H9 (cell line): ENCODE measurements around the gene KRT84. TPM values are rescaled to one million over a fixed set of nuclear protein-coding genes. Genes with fewer than 3 reads are reported as not detected.
A peak's percentile ranks its signal among the peaks of the same experiment; 100 is the strongest.

Source experiments
- DNase-seq: peaks from one replicate; pipeline ENCODE4 v3.0.0-alpha.2; 2017
- H2AFZ ChIP-seq: one replicate; pipeline ENCODE4 v1.6.1; 2013; ENCODE audit warnings: mild to moderate bottlenecking, low read length, control low read depth, moderate library complexity
- H2AK5ac ChIP-seq: 2 replicates; pipeline ENCODE4 v1.6.1; 2013; ENCODE audit warnings: low read length, control low read depth, mixed read lengths; ENCODE audit not compliant: insufficient read length
- H2BK120ac ChIP-seq: one replicate; pipeline ENCODE4 v1.6.1; 2013; ENCODE audit warnings: low read depth, mild to moderate bottlenecking, low read length, control low read depth, inconsistent platforms; ENCODE audit not compliant: poor library complexity, severe bottlenecking
- H2BK12ac ChIP-seq: 2 replicates; pipeline ENCODE4 v1.6.1; 2013; ENCODE audit warnings: low read length, control low read depth, mixed read lengths, low read depth; ENCODE audit not compliant: insufficient read length
- H2BK15ac ChIP-seq: 2 replicates; pipeline ENCODE4 v1.6.1; 2013; ENCODE audit warnings: low read depth, low read length, control low read depth
- H2BK20ac ChIP-seq: one replicate; pipeline ENCODE4 v1.6.1; 2013; ENCODE audit warnings: low read depth, mild to moderate bottlenecking, low read length, control low read depth, inconsistent platforms; ENCODE audit not compliant: poor library complexity, severe bottlenecking
- H2BK5ac ChIP-seq: 2 replicates; pipeline ENCODE4 v1.6.1; 2013; ENCODE audit warnings: low read length, control low read depth, mixed read lengths; ENCODE audit not compliant: insufficient read length
- H3K14ac ChIP-seq: 2 replicates; pipeline ENCODE4 v1.6.1; 2013; ENCODE audit warnings: low read length, control low read depth; ENCODE audit not compliant: insufficient read depth
- H3K18ac ChIP-seq: 2 replicates; pipeline ENCODE4 v1.6.1; 2013; ENCODE audit warnings: low read depth, mild to moderate bottlenecking, mixed read lengths, low read length, control low read depth; ENCODE audit not compliant: insufficient read length
- H3K23ac ChIP-seq: 2 replicates; pipeline ENCODE4 v1.6.1; 2013; ENCODE audit warnings: low read length, control low read depth, mixed read lengths, low read depth; ENCODE audit not compliant: insufficient read length
- H3K23me2 ChIP-seq: 2 replicates; pipeline ENCODE4 v1.6.1; 2013; ENCODE audit warnings: low read depth, mild to moderate bottlenecking, mixed read lengths, low read length, control low read depth; ENCODE audit not compliant: insufficient read length, poor library complexity, severe bottlenecking
- H3K27ac ChIP-seq: 2 replicates; pipeline ENCODE4 v1.5.1; 2013; ENCODE audit warnings: low read length, control low read depth, mixed read lengths, low read depth; ENCODE audit not compliant: insufficient read length
- H3K27me3 ChIP-seq: 2 replicates; pipeline ENCODE4 v1.6.1; 2013; ENCODE audit warnings: low read length, control low read depth, inconsistent platforms; ENCODE audit not compliant: insufficient read depth
- H3K4ac ChIP-seq: 2 replicates; pipeline ENCODE4 v1.6.1; 2013; ENCODE audit warnings: low read depth, mild to moderate bottlenecking, control low read depth, inconsistent platforms, low read length, moderate library complexity
- H3K4me1 ChIP-seq: 2 replicates; pipeline ENCODE4 v1.6.1; 2013; ENCODE audit warnings: low read length, control low read depth, inconsistent platforms; ENCODE audit not compliant: insufficient read depth
- H3K4me2 ChIP-seq: 2 replicates; pipeline ENCODE4 v1.6.1; 2013; ENCODE audit warnings: low read length, control low read depth, mixed read lengths; ENCODE audit not compliant: insufficient read length, insufficient read depth
- H3K56ac ChIP-seq: 2 replicates; pipeline ENCODE4 v1.6.1; 2013; ENCODE audit warnings: low read depth, mild to moderate bottlenecking, mixed read lengths, low read length, control low read depth; ENCODE audit not compliant: insufficient read length
- H3K79me1 ChIP-seq: 2 replicates; pipeline ENCODE4 v1.6.1; 2013; ENCODE audit warnings: low read depth, mild to moderate bottlenecking, moderate library complexity, low read length, control low read depth, inconsistent platforms; ENCODE audit not compliant: insufficient read depth, poor library complexity, severe bottlenecking
- H3K79me2 ChIP-seq: 2 replicates; pipeline ENCODE4 v1.6.1; 2013; ENCODE audit warnings: low read length, control low read depth, inconsistent platforms; ENCODE audit not compliant: insufficient read depth
- H3K9ac ChIP-seq: 2 replicates; pipeline ENCODE4 v1.6.1; 2013; ENCODE audit warnings: low read length, control low read depth, mixed read lengths; ENCODE audit not compliant: insufficient read length; ENCODE audit errors: extremely low read depth
- H3K9me3 ChIP-seq: one replicate; pipeline ENCODE4 v1.6.1; 2013; ENCODE audit warnings: low read depth, low read length, inconsistent platforms; ENCODE audit not compliant: control insufficient read depth
- H3T11ph ChIP-seq: one replicate; pipeline ENCODE4 v1.6.1; 2013; ENCODE audit warnings: mild to moderate bottlenecking, low read length, control low read depth, inconsistent platforms
- H4K20me1 ChIP-seq: one replicate; pipeline ENCODE4 v1.6.1; 2013; ENCODE audit not compliant: control insufficient read depth, insufficient read length, insufficient read depth
- H4K5ac ChIP-seq: 2 replicates; pipeline ENCODE4 v1.6.1; 2013; ENCODE audit warnings: low read depth, mild to moderate bottlenecking, mixed read lengths, low read length, control low read depth; ENCODE audit not compliant: insufficient read length
- H4K8ac ChIP-seq: replicated peaks from 2 replicates; pipeline ENCODE4 v1.6.1; 2013; ENCODE audit warnings: low read length, control low read depth, mixed read lengths, low read depth; ENCODE audit not compliant: insufficient read length
- H4K91ac ChIP-seq: 2 replicates; pipeline ENCODE4 v1.6.1; 2013; ENCODE audit warnings: low read depth, mild to moderate bottlenecking, moderate library complexity, mixed read lengths, low read length, control low read depth; ENCODE audit not compliant: insufficient read length
- H3K27ac Mint-ChIP-seq, 3 experiments: 2 replicates in 2 of 3; 3 replicates in 1 of 3; pipeline ENCODE4 v1.8.0; 2020 to 2021; ENCODE audit warnings: mixed read lengths in 3 of 3, mild to moderate bottlenecking in 1 of 3, moderate library complexity in 1 of 3
- H3K27me3 Mint-ChIP-seq: 2 replicates; pipeline ENCODE4 v1.8.0; 2021; ENCODE audit warnings: low read depth, mild to moderate bottlenecking, moderate library complexity, mixed read lengths
- H3K36me3 Mint-ChIP-seq, 3 experiments: 2 replicates in 2 of 3; 3 replicates in 1 of 3; pipeline ENCODE4 v1.8.0; 2020 to 2021; ENCODE audit warnings: low read depth in 3 of 3, mixed read lengths in 3 of 3; ENCODE audit not compliant: insufficient read depth in 1 of 3
- H3K4me1 Mint-ChIP-seq, 2 experiments: 2 replicates each; pipeline ENCODE4 v1.8.0; 2020; ENCODE audit warnings: mixed read lengths in 2 of 2
- H3K4me3 Mint-ChIP-seq, 2 experiments: 2 replicates in 1 of 2; 3 replicates in 1 of 2; pipeline ENCODE4 v1.8.0; 2020 to 2021; ENCODE audit warnings: mild to moderate bottlenecking in 2 of 2, mixed read lengths in 2 of 2, moderate library complexity in 1 of 2
- H3K9me3 Mint-ChIP-seq, 2 experiments: 2 replicates in 1 of 2; 3 replicates in 1 of 2; pipeline ENCODE4 v1.8.0; 2020; ENCODE audit warnings: mild to moderate bottlenecking in 2 of 2, mixed read lengths in 2 of 2, moderate library complexity in 1 of 2
- WGBS: extraction: QIAGEN DNeasy Blood & Tissue Kit; methylation state at CpG from one replicate; pipeline ENCODE4 v1.1.7; 2013; ENCODE audit warnings: missing lambda C conversion rate, low lambda C conversion rate, mixed read lengths; ENCODE audit not compliant: insufficient read length; ENCODE audit errors: extremely low coverage; 5-methylcytosine and 5-hydroxymethylcytosine counted together
- total RNA-seq: library from RNA; stranded (reverse); gene quantifications from 2 replicates; pipeline ENCODE4 v1.2.1, GENCODE V29; 2021
- TF ChIP-seq, protein P1 (sequence below): fragments of 200-600 bp; sonication (generic); conservative IDR thresholded peaks from 3 replicates; pipeline ENCODE4 v1.8.0; 2021; ENCODE audit warnings: antibody characterized with exemption, mild to moderate bottlenecking

Gene KRT84
- total RNA-seq, 1 experiment from 2014 or later, result not detected

DNA sequence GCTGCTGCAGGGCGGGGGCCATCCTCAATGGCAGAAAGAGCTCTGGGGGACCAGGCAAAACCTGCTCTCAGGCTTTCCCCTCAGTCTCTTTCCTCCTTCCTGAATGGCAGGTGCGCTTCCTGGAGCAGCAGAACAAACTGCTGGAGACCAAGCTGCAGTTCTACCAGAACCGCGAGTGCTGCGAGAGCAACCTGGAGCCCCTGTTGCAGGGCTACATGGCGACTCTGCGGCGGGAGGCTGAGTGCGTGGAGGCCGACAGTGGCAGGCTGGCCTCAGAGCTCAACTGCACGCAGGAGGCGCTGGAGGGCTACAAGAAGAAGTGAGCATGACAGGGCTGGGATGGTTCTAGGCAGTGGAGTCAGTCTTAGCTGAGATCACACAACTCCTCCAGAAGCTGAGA, 41.3 kb downstream of the KRT84 start:
- no peaks in the 10 kb centered on the region for H3K27me3 ChIP-seq
- H2BK5ac ChIP-seq, result no peak overlapping the region
- no peak overlapping the region for H3K4me2 ChIP-seq
- no peaks in the 10 kb centered on the region for H3K9me3 ChIP-seq
- no peaks in the 10 kb centered on the region for H3K79me2 ChIP-seq
- H3K79me1 ChIP-seq, result no peaks in the 10 kb centered on the region
- no peak overlapping the region for H2BK12ac ChIP-seq
- Mint-ChIP-seq H3K27me3 (peaks cover 11% of the 10 kb centered on the region), H3K9me3 (peaks cover 5 to 7% of the 10 kb centered on the region in 2 experiments; a peak in 2 of 5 replicates), H3K4me3 (no peak overlapping the region), H3K36me3 (no peaks in the 10 kb centered on the region; a peak in 1 of 7 replicates), H3K27ac (no peak overlapping the region), H3K4me1 (no peaks in the 10 kb centered on the region)
- no peak overlapping the region for H3T11ph ChIP-seq
- H2BK15ac ChIP-seq, result no peak overlapping the region
- WGBS, result no CpG with 5 or more reads among the region's 12 CpGs
- H4K5ac ChIP-seq, result no peak overlapping the region
- TF ChIP-seq, protein P1, sequence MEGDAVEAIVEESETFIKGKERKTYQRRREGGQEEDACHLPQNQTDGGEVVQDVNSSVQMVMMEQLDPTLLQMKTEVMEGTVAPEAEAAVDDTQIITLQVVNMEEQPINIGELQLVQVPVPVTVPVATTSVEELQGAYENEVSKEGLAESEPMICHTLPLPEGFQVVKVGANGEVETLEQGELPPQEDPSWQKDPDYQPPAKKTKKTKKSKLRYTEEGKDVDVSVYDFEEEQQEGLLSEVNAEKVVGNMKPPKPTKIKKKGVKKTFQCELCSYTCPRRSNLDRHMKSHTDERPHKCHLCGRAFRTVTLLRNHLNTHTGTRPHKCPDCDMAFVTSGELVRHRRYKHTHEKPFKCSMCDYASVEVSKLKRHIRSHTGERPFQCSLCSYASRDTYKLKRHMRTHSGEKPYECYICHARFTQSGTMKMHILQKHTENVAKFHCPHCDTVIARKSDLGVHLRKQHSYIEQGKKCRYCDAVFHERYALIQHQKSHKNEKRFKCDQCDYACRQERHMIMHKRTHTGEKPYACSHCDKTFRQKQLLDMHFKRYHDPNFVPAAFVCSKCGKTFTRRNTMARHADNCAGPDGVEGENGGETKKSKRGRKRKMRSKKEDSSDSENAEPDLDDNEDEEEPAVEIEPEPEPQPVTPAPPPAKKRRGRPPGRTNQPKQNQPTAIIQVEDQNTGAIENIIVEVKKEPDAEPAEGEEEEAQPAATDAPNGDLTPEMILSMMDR, result no peak
- no peaks in the 10 kb centered on the region for H4K20me1 ChIP-seq
- H3K18ac ChIP-seq, result no peak overlapping the region
- no peak overlapping the region for H4K8ac ChIP-seq
- H3K27ac ChIP-seq, result no peak overlapping the region
- H3K4ac ChIP-seq, result no peak overlapping the region
- peak; percentile 54 for DNase-seq
- no peak overlapping the region for H4K91ac ChIP-seq
- no peaks in the 10 kb centered on the region for H3K23me2 ChIP-seq
- no peak overlapping the region for H3K23ac ChIP-seq
- no peaks in the 10 kb centered on the region for H3K4me1 ChIP-seq
- H2BK20ac ChIP-seq, result no peak overlapping the region
- H3K9ac ChIP-seq, result no peak overlapping the region
- H2BK120ac ChIP-seq, result no peak overlapping the region
- no peak overlapping the region for H2AK5ac ChIP-seq
- no peak overlapping the region for H3K14ac ChIP-seq
- H3K56ac ChIP-seq, result no peak overlapping the region
- no peak overlapping the region for H2AFZ ChIP-seq
